Panc1 (cell line): ENCODE results near the gene CD320. TPM values are rescaled to one million over a fixed set of nuclear protein-coding genes. Genes with fewer than 3 reads are reported as not detected.

Source experiments
- ATAC-seq: fragments of 200-7000 bp; cut with Tn5 transposase; 2 replicates; pipeline ENCODE4 v1.9.1; 2020; ENCODE audit warnings: mild to moderate bottlenecking, moderate library complexity
- BruUV-seq: library from RNA; stranded (reverse); fragments of 400-500 nt; replicated peaks from 2 replicates; lab custom pipeline; 2021; lab: Mats Ljungman, UMichigan
- CTCF ChIA-PET: fragments of 300-600 bp; sonication (Branson Sonifier 250); formaldehyde crosslinking; loops from one replicate; lab custom pipeline; 2022; ENCODE audit warnings: antibody characterized with exemption; lab: Charles Lee
- POLR2A ChIA-PET: fragments of 300-600 bp; sonication (Branson Sonifier 250); formaldehyde crosslinking; loops from one replicate; lab custom pipeline; 2022; ENCODE audit warnings: antibody characterized with exemption; lab: Charles Lee
- DNase-seq: peaks from one replicate; pipeline ENCODE4 v3.0.0-alpha.2; 2010; ENCODE audit warnings: low read depth, low spot score
- H3K27ac ChIP-seq: 2 replicates; pipeline ENCODE4 v1.5.1; 2011; ENCODE audit warnings: mild to moderate bottlenecking, low read length, inconsistent platforms
- H3K27me3 ChIP-seq: fragments of 200-500 bp; sonication (Bioruptor generic); 2 replicates; pipeline ENCODE4 v1.6.0; 2014; ENCODE audit warnings: low read length, inconsistent platforms; ENCODE audit not compliant: control insufficient read depth, insufficient read depth
- H3K36me3 ChIP-seq: fragments of 200-500 bp; sonication (Bioruptor generic); 2 replicates; pipeline ENCODE4 v1.5.1; 2014; ENCODE audit warnings: inconsistent platforms, mild to moderate bottlenecking, low read length, moderate library complexity; ENCODE audit not compliant: control insufficient read depth, insufficient read depth
- H3K4me1 ChIP-seq: 2 replicates; pipeline ENCODE4 v1.5.1; 2011; ENCODE audit warnings: inconsistent platforms, mild to moderate bottlenecking, low read length, moderate library complexity; ENCODE audit not compliant: control insufficient read depth, insufficient read depth
- H3K4me3 ChIP-seq, 2 experiments: 2 replicates each; pipeline ENCODE4 v1.5.1; 2011 to 2012; ENCODE audit warnings: low read depth in 2 of 2, low read length in 2 of 2, mild to moderate bottlenecking in 2 of 2, inconsistent platforms in 1 of 2, moderate library complexity in 1 of 2
- H3K9me3 ChIP-seq: fragments of 200-500 bp; sonication (Bioruptor generic); 2 replicates; pipeline ENCODE4 v1.5.1; 2014; ENCODE audit warnings: low read depth, mild to moderate bottlenecking, inconsistent platforms, low read length, moderate library complexity; ENCODE audit not compliant: control insufficient read depth, insufficient read depth
- CTCF ChIP-seq: fragments of 450-650 bp; IDR thresholded peaks from 2 replicates; pipeline ENCODE4 v1.5.1; 2017; ENCODE audit warnings: mild to moderate bottlenecking
- POLR2AphosphoS5 ChIP-seq: IDR thresholded peaks from 2 replicates; pipeline ENCODE4 v1.6.1; 2012; ENCODE audit warnings: mild to moderate bottlenecking, low read depth, low read length, moderate library complexity
- REST ChIP-seq, 2 experiments: IDR thresholded peaks; 2 replicates each; pipeline ENCODE4 v1.6.1; 2011 to 2012; ENCODE audit warnings: low read depth in 2 of 2, control low read depth in 1 of 2, low read length in 1 of 2, mild to moderate bottlenecking in 1 of 2, moderate library complexity in 1 of 2; ENCODE audit not compliant: insufficient read depth in 1 of 2
- SIN3A ChIP-seq: IDR thresholded peaks from 2 replicates; pipeline ENCODE4 v1.6.1; 2012; ENCODE audit warnings: low read depth, mild to moderate bottlenecking, low read length, moderate library complexity, borderline replicate concordance; ENCODE audit not compliant: insufficient read depth
- TCF7L2 ChIP-seq: IDR thresholded peaks from 2 replicates; pipeline ENCODE4 v1.6.1; 2011; ENCODE audit warnings: mild to moderate bottlenecking, low read depth, low read length, inconsistent platforms
- in situ Hi-C: cut with HindIII; loops from 2 replicates; pipeline ENCODE4 v1.10.0; 2016; ENCODE audit warnings: low sequenced_read_pairs, low pct_unique_long_range_greater_than_20kb
- intact Hi-C: fragments of 100-400 bp; cut with micrococcal nuclease; formaldehyde crosslinking; loops from one replicate; pipeline ENCODE4 v1.10.0; 2022; ENCODE audit not compliant: unreplicated experiment
- total RNA-seq: library from RNA; stranded (reverse); gene quantifications from one replicate; pipeline ENCODE4 v1.2.1, GENCODE V29; 2021; ENCODE audit not compliant: unreplicated experiment

The CD320 gene
- total RNA-seq, 1 experiment from 2014 or later, result 120 TPM

- in situ Hi-C loops, result no loop called here
- no peaks in the 10 kb centered on the region; the same call in 1 of the 2 replicates for H3K36me3 ChIP-seq
- peaks cover 11% of the 10 kb centered on the region for H3K4me1 ChIP-seq
- BruUV-seq, result no TSS peak
- no peak for ATAC-seq
- intact Hi-C loops, result no loop called here
- no peaks in the 10 kb centered on the region for H3K9me3 ChIP-seq
- H3K27me3 ChIP-seq, result no peaks in the 10 kb centered on the region
- TF ChIP-seq CTCF (no peak), REST (IDR thresholded peaks at IDR 0.05; ENCODE audit: insufficient read depth in 1 of 2, low read depth in 2 of 2, low read length in 1 of 2) (no peak), POLR2AphosphoS5 (no peak), SIN3A (no peak)
- no peak overlapping the region; the same call in 1 of the 2 replicates for H3K27ac ChIP-seq
- DNase-seq, result no peak
- POLR2A ChIA-PET, result no interaction called here
- peak overlapping the region; percentile 51 to 78 for H3K4me3 ChIP-seq
- CTCF ChIA-PET, result no interaction called here
Measured at GRCh38 chr19:8308891-8309291, 733 bp upstream of the CD320 start.

GRCh38 chr19:8307400-8307964 is 676 bp downstream of the CD320 start:
- ChIA-PET CTCF (no interaction called here), POLR2A (no interaction called here)
- intact Hi-C loops, result no loop called here
- in situ Hi-C loops, result no loop called here
- peak; percentile 23 for ATAC-seq
- peaks cover 11% of the 10 kb centered on the region for H3K4me1 ChIP-seq
- H3K4me3 ChIP-seq, result peak overlapping the region; percentile 51 to 78
- no TSS peak for BruUV-seq
- H3K36me3 ChIP-seq, result no peaks in the 10 kb centered on the region; the same call in 1 of the 2 replicates
- H3K27me3 ChIP-seq, result no peaks in the 10 kb centered on the region
- peak overlapping the region; percentile 86 for H3K27ac ChIP-seq
- DNase-seq, result no peak
- no peaks in the 10 kb centered on the region for H3K9me3 ChIP-seq
- TF ChIP-seq TCF7L2, result no peak
- TF ChIP-seq SIN3A, result no peak
- no peak for TF ChIP-seq POLR2AphosphoS5
- TF ChIP-seq REST (IDR thresholded peaks at IDR 0.05; ENCODE audit: insufficient read depth in 1 of 2, low read depth in 2 of 2, low read length in 1 of 2), result no peak
- TF ChIP-seq CTCF, result no peak
